Fibroblast of lung (primary cell): ENCODE data around the gene CHST15. TPM values are rescaled to one million over a fixed set of nuclear protein-coding genes. Genes with fewer than 3 reads are reported as not detected.
"Not testable (repeated sequence)": the region's sequence is repeated elsewhere in the genome, so short reads cannot be mapped to it uniquely, and the experiment has no call there.

Experiments
- DNase-seq, 2 donors: peaks; one replicate each; pipeline versions ENCODE4 v3.0.0 to v3.0.0-alpha.2; 2010; ENCODE audit warnings: low read depth in 2 of 2
- H2AFZ ChIP-seq: 2 replicates; pipeline ENCODE4 v1.5.1; 2012; ENCODE audit warnings: low read length, control low read depth, inconsistent platforms
- H3K27ac ChIP-seq: 2 replicates; pipeline ENCODE4 v1.5.1; 2011; ENCODE audit warnings: low read length, control low read depth; ENCODE audit not compliant: insufficient read depth
- H3K27me3 ChIP-seq: 2 replicates; pipeline ENCODE4 v1.5.1; 2011; ENCODE audit warnings: mild to moderate bottlenecking, low read length; ENCODE audit not compliant: control insufficient read depth, insufficient read depth
- H3K36me3 ChIP-seq: 2 replicates; pipeline ENCODE4 v1.5.1; 2011; ENCODE audit warnings: low read length; ENCODE audit not compliant: control insufficient read depth, insufficient read depth
- H3K4me1 ChIP-seq: 2 replicates; pipeline ENCODE4 v1.5.1; 2011; ENCODE audit warnings: low read length; ENCODE audit not compliant: control insufficient read depth, insufficient read depth; ENCODE audit errors: extremely low read depth
- H3K4me2 ChIP-seq: 2 replicates; pipeline ENCODE4 v1.5.1; 2011; ENCODE audit warnings: low read length, control low read depth; ENCODE audit not compliant: insufficient read depth; ENCODE audit errors: extremely low read depth
- H3K4me3 ChIP-seq, 4 experiments: fragments of 200-600 bp in 1 of 4; sonication (generic) in 1 of 4; replicated peaks in 1 of 4; 2 replicates each; pipeline ENCODE4 v1.5.1; 2011 to 2016; ENCODE audit warnings: low read length in 4 of 4, low read depth in 3 of 4, mild to moderate bottlenecking in 3 of 4, control low read depth in 2 of 4, inconsistent platforms in 1 of 4, mixed read lengths in 1 of 4; ENCODE audit not compliant: insufficient read depth in 1 of 4; ENCODE audit errors: control extremely low read depth in 1 of 4
- H3K79me2 ChIP-seq: 2 replicates; pipeline ENCODE4 v1.5.1; 2012; ENCODE audit warnings: mild to moderate bottlenecking, low read length, inconsistent platforms; ENCODE audit not compliant: control insufficient read depth, insufficient read depth
- H3K9ac ChIP-seq: 2 replicates; pipeline ENCODE4 v1.5.1; 2011; ENCODE audit warnings: mild to moderate bottlenecking, low read length, control low read depth; ENCODE audit not compliant: insufficient read depth
- H3K9me3 ChIP-seq: 2 replicates; pipeline ENCODE4 v1.5.1; 2012; ENCODE audit warnings: low read depth, low read length; ENCODE audit not compliant: control insufficient read depth, insufficient read depth
- H4K20me1 ChIP-seq: 2 replicates; pipeline ENCODE4 v1.5.1; 2011; ENCODE audit warnings: low read length; ENCODE audit not compliant: control insufficient read depth, insufficient read depth; ENCODE audit errors: extremely low read depth
- CTCF ChIP-seq, 2 donors: IDR thresholded peaks in 1 of 2; conservative IDR thresholded peaks in 1 of 2; 1 replicate in 1 of 2; 2 replicates in 1 of 2; pipeline ENCODE4 v1.5.1; 2011 to 2012; ENCODE audit warnings: low read length in 2 of 2, control low read depth in 1 of 2, inconsistent platforms in 1 of 2, low read depth in 1 of 2, mild to moderate bottlenecking in 1 of 2
- EZH2 ChIP-seq: IDR thresholded peaks from 2 replicates; pipeline ENCODE4 v1.5.1; 2012; ENCODE audit warnings: low read length, control low read depth, mild to moderate bottlenecking; ENCODE audit errors: missing control alignments
- polyA plus RNA-seq, 2 donors: library from polyadenylated mRNA; depleted of rRNA in 1 of 2; stranded (reverse) in 1 of 2; unstranded in 1 of 2; fragments of >200 nt; gene quantifications; 2 replicates each; pipeline ENCODE4 v1.2.1, GENCODE V29; 2011 to 2012; ENCODE audit warnings: missing spikeins in 1 of 2
- total RNA-seq: library from RNA; depleted of rRNA; stranded (reverse); fragments of >200 nt; gene quantifications from 2 replicates; pipeline ENCODE4 v1.2.1, GENCODE V29; 2014

CHST15 gene
- total and polyA plus RNA-seq, 2 donors (not counting 1 experiment from before 2014, with no cell fraction given) = 5.0 to 7.9 TPM

- Histone ChIP-seq H3K9ac (no peak overlapping the region), H3K27ac (no peak overlapping the region), H3K4me3 (no peak overlapping the region), H3K79me2 (no peaks in the 10 kb centered on the region), H3K4me2 (no peak overlapping the region), H2AFZ (no peak overlapping the region), H3K27me3 (no peaks in the 10 kb centered on the region), H4K20me1 (no peaks in the 10 kb centered on the region), H3K9me3 (no peaks in the 10 kb centered on the region), H3K36me3 (no peaks in the 10 kb centered on the region), H3K4me1 (no peaks in the 10 kb centered on the region)
- TF ChIP-seq EZH2 (no peak), CTCF (conservative IDR thresholded peaks at IDR 0.05 in 1 of 2, IDR thresholded peaks at IDR 0.05 in 1 of 2; ENCODE audit: low read depth in 1 of 2, low read length in 2 of 2) (no peak)
- DNase-seq = no peak
Observed at GRCh38 chr10:124101351-124101750, 8.0 kb upstream of the CHST15 start.

DNA sequence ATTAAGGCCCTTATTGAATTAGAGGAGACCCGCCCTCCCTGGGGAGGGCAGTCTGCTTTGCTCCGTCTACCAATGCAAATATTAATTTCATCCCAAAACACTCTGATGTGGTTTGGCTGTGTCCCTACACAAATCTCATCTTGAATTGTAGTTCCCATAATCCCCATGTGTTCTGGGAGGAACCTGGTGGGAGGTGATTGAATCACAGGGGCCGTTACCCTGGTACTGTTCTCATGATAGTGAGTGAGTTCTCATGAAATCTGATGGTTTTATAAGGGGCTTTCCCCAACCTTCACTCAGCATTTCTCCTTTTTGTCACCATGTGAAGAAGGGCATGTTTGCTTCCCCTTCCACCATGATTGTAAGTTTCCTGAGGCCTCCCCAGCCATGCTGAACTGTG, 7.3 kb upstream of the CHST15 start:
- not testable (repeated sequence) for H3K79me2 ChIP-seq, H4K20me1 ChIP-seq, H3K27me3 ChIP-seq, H3K9ac ChIP-seq, H3K9me3 ChIP-seq, H3K4me1 ChIP-seq, H2AFZ ChIP-seq, H3K4me3 ChIP-seq, H3K36me3 ChIP-seq, DNase-seq, H3K4me2 ChIP-seq, H3K27ac ChIP-seq

DNA sequence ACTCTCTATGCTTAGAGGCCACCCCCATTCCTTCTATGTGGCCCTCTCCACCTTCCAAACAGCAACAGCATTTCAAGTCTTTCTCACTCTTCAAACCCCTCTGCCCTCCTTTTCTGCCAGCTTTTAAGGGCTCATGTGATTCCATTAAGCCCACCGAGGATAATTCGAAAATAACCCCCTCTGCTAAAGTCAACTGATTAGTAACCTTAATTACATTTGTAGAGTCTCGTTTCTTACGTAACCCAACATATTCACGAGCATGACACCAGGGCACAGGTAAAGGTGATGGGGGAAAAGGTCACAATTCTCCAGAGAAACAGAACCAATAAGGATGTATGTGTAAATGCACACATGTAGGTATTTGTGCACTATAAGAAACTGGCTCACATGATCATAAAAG, 6.7 kb upstream of the CHST15 start:
- Histone ChIP-seq H3K4me2 (no peak overlapping the region), H3K27ac (no peak overlapping the region), H3K27me3 (peaks cover 2% of the 10 kb centered on the region), H3K9ac (no peak overlapping the region), H4K20me1 (no peaks in the 10 kb centered on the region), H3K9me3 (no peaks in the 10 kb centered on the region), H3K4me3 (no peak overlapping the region), H3K79me2 (no peaks in the 10 kb centered on the region), H3K4me1 (no peaks in the 10 kb centered on the region), H2AFZ (no peak overlapping the region), H3K36me3 (no peaks in the 10 kb centered on the region)
- TF ChIP-seq CTCF (conservative IDR thresholded peaks at IDR 0.05 in 1 of 2, IDR thresholded peaks at IDR 0.05 in 1 of 2; ENCODE audit: low read depth in 1 of 2, low read length in 2 of 2) (no peak), EZH2 (no peak)
- no peak for DNase-seq
